KOPT-K1 (cell line): ENCODE results near the gene NAPB.
A peak's percentile ranks its signal among the peaks of the same experiment; 100 is the strongest.
"Not testable (repeated sequence)": the region's sequence is repeated elsewhere in the genome, so short reads cannot be mapped to it uniquely, and the experiment has no call there.

ENCODE experiments used
- H3K27ac ChIP-seq: fragments of 200-600 bp; sonication (generic); 2 replicates; pipeline ENCODE4 v1.5.1; 2016; ENCODE audit warnings: antibody characterized with exemption, mild to moderate bottlenecking, low read depth, low read length; ENCODE audit not compliant: poor library complexity, severe bottlenecking
- H3K36me3 ChIP-seq: fragments of 200-600 bp; sonication (generic); 2 replicates; pipeline ENCODE4 v1.5.1; 2017; ENCODE audit warnings: antibody characterized with exemption, mild to moderate bottlenecking, low read length, moderate library complexity; ENCODE audit not compliant: insufficient read depth
- H3K9me3 ChIP-seq: fragments of 200-600 bp; sonication (generic); 2 replicates; pipeline ENCODE4 v1.5.1; 2017; ENCODE audit warnings: antibody characterized with exemption, low read length, mild to moderate bottlenecking; ENCODE audit not compliant: insufficient read depth, poor library complexity, severe bottlenecking

NAPB gene

GRCh38 chr20:23420943-23421931 is at the start of gene NAPB:
Gene NAPB (minus strand): TSS chr20:23421488. CDS start chr20:23421402, 86 bp downstream.
- Histone ChIP-seq H3K36me3 (no peaks in the 10 kb centered on the region), H3K9me3 (no peaks in the 10 kb centered on the region), H3K27ac (peak within 1 kb of the TSS; percentile 74)

GRCh38 chr20:23466961-23467360 is 45.7 kb upstream of the NAPB start:
- peaks cover 28% of the 10 kb centered on the region for H3K9me3 ChIP-seq
- not testable (repeated sequence) for H3K36me3 ChIP-seq, H3K27ac ChIP-seq

- no peaks in the 10 kb centered on the region for H3K36me3 ChIP-seq
- H3K27ac ChIP-seq, result no peak overlapping the region
- peaks cover 12% of the 10 kb centered on the region for H3K9me3 ChIP-seq
Measured at GRCh38 chr20:23461180-23461579, 39.9 kb upstream of the NAPB start.

GRCh38 chr20:23459461-23460150 is 38.3 kb upstream of the NAPB start:
- no peaks in the 10 kb centered on the region for H3K36me3 ChIP-seq
- no peaks in the 10 kb centered on the region for H3K9me3 ChIP-seq
- no peak overlapping the region for H3K27ac ChIP-seq

GRCh38 chr20:23456873-23457272 is 35.6 kb upstream of the NAPB start:
- H3K9me3 ChIP-seq, result no peaks in the 10 kb centered on the region
- peak overlapping the region; percentile 28 for H3K27ac ChIP-seq
- no peaks in the 10 kb centered on the region for H3K36me3 ChIP-seq

GRCh38 chr20:23456409-23456808 is 35.1 kb upstream of the NAPB start:
- Histone ChIP-seq H3K27ac (peak overlapping the region; percentile 28), H3K36me3 (no peaks in the 10 kb centered on the region), H3K9me3 (no peaks in the 10 kb centered on the region)

- H3K36me3 ChIP-seq, result no peaks in the 10 kb centered on the region
- no peaks in the 10 kb centered on the region for H3K9me3 ChIP-seq
- H3K27ac ChIP-seq, result peak overlapping the region; percentile 28
Measured at GRCh38 chr20:23455639-23456038, 34.4 kb upstream of the NAPB start.

- Histone ChIP-seq H3K27ac (no peak overlapping the region), H3K9me3 (no peaks in the 10 kb centered on the region), H3K36me3 (no peaks in the 10 kb centered on the region)
Measured at GRCh38 chr20:23454816-23455215, 33.5 kb upstream of the NAPB start.

GRCh38 chr20:23453549-23454543 is 32.6 kb upstream of the NAPB start:
- Histone ChIP-seq H3K36me3 (no peaks in the 10 kb centered on the region), H3K27ac (no peak overlapping the region), H3K9me3 (no peaks in the 10 kb centered on the region)

GRCh38 chr20:23452776-23453175 is 31.5 kb upstream of the NAPB start, which contains the start of gene CST11:
Gene CST11 (minus strand): TSS chr20:23452876. CDS start chr20:23452811, 65 bp downstream.
- Histone ChIP-seq H3K36me3 (no peaks in the 10 kb centered on the region), H3K27ac (no peak within 1 kb of the TSS), H3K9me3 (no peaks in the 10 kb centered on the region)

- Histone ChIP-seq H3K36me3 (no peaks in the 10 kb centered on the region), H3K27ac (no peak overlapping the region), H3K9me3 (no peaks in the 10 kb centered on the region)
Measured at GRCh38 chr20:23451956-23452487, 30.7 kb upstream of the NAPB start.

- no peaks in the 10 kb centered on the region for H3K9me3 ChIP-seq
- H3K27ac ChIP-seq, result no peak overlapping the region
- no peaks in the 10 kb centered on the region for H3K36me3 ChIP-seq
Measured at GRCh38 chr20:23450877-23451276, 29.6 kb upstream of the NAPB start.

GRCh38 chr20:23449421-23449820 is 28.1 kb upstream of the NAPB start:
- H3K27ac ChIP-seq, result no peak overlapping the region
- no peaks in the 10 kb centered on the region for H3K9me3 ChIP-seq
- no peaks in the 10 kb centered on the region for H3K36me3 ChIP-seq

GRCh38 chr20:23448167-23448566 is 26.9 kb upstream of the NAPB start:
- Histone ChIP-seq H3K27ac (no peak overlapping the region), H3K9me3 (no peaks in the 10 kb centered on the region), H3K36me3 (no peaks in the 10 kb centered on the region)
